ENCODE measurements around the gene MYOG. TPM values are rescaled to one million over a fixed set of nuclear protein-coding genes. Genes with fewer than 3 reads are reported as not detected.

MYOG gene
- total RNA-seq, 1 experiment from 2014 or later, result not detected

DNA sequence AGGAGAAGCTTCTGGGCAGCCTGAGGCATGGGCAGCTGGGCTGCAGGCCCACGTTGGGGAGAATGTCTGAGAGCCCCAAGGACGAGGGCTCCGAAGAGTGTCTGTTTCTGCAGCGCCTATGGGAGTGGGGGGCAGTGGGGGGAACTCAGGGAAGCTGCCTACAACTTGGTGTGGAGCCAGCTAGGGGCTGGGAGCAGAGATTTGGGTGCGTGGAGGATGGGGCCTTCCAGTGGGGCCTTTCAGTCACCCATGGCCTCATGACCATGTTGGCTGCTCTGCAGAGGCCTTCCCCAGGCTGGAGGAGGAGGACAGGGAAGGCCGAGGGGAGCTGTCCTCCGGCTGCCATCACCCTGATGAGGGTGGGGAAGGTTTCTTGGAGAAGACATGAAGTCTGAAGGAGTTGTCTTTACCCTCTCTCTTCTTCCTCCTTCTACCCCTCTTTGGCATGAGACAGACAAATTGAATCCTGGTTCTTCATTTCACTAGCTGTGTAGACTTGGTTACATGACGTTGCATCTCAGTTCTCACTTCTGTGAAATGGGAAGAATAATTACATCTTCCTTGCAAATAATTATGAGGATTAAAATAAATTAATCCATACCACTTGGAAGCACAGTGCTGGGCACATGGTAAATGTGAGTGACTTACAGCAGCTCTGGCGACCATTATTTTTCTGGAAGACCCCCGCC is 51.2 kb downstream of the MYOG start:
- Histone ChIP-seq H3K9ac (ENCODE audit: extremely low read depth, insufficient read length, low read length) (no peak overlapping the region), H3K18ac (ENCODE audit: insufficient read length, low read depth, low read length) (no peak overlapping the region), H2AK5ac (ENCODE audit: insufficient read length, low read length) (no peak overlapping the region), H4K5ac (ENCODE audit: insufficient read length, low read depth, low read length) (no peak overlapping the region), H3K14ac (ENCODE audit: insufficient read depth, low read length) (no peak overlapping the region), H2BK5ac (ENCODE audit: insufficient read length, low read length) (no peak overlapping the region), H3K4me2 (ENCODE audit: insufficient read depth, insufficient read length, low read length) (no peak overlapping the region), H3K56ac (ENCODE audit: insufficient read length, low read depth, low read length) (no peak overlapping the region), H4K20me1 (ENCODE audit: control insufficient read depth, insufficient read depth, insufficient read length) (peaks cover 2% of the 10 kb centered on the region), H3K27ac (ENCODE audit: insufficient read length, low read depth, low read length) (no peak overlapping the region), H3K4me1 (ENCODE audit: insufficient read depth, low read length) (peaks cover 7% of the 10 kb centered on the region; the same call in 1 of the 2 replicates), H2AFZ (ENCODE audit: low read length) (no peak overlapping the region), H3K4ac (ENCODE audit: low read depth, low read length) (no peak overlapping the region), H3K23me2 (ENCODE audit: insufficient read length, low read depth, low read length, poor library complexity, severe bottlenecking) (no peaks in the 10 kb centered on the region), H2BK15ac (ENCODE audit: low read depth, low read length) (no peak overlapping the region), H3T11ph (ENCODE audit: low read length) (no peak overlapping the region), H3K79me2 (ENCODE audit: insufficient read depth, low read length) (no peaks in the 10 kb centered on the region), H2BK120ac (ENCODE audit: low read depth, low read length, poor library complexity, severe bottlenecking) (no peak overlapping the region), H4K8ac (replicated peaks; ENCODE audit: insufficient read length, low read depth, low read length) (no peak overlapping the region), H3K27me3 (ENCODE audit: insufficient read depth, low read length) (no peaks in the 10 kb centered on the region), H2BK20ac (ENCODE audit: low read depth, low read length, poor library complexity, severe bottlenecking) (no peak overlapping the region), H4K91ac (ENCODE audit: insufficient read length, low read depth, low read length) (no peak overlapping the region), H3K23ac (ENCODE audit: insufficient read length, low read depth, low read length) (no peak overlapping the region), H3K79me1 (ENCODE audit: insufficient read depth, low read depth, low read length, poor library complexity, severe bottlenecking) (no peaks in the 10 kb centered on the region), H2BK12ac (ENCODE audit: insufficient read length, low read depth, low read length) (no peak overlapping the region), H3K9me3 (ENCODE audit: control insufficient read depth, low read depth, low read length) (no peaks in the 10 kb centered on the region)
- WGBS (ENCODE audit: extremely low coverage, insufficient read length, low lambda C conversion rate), result no CpG with 5 or more reads among the region's 10 CpGs
- Mint-ChIP-seq H3K9me3 (no peaks in the 10 kb centered on the region), H3K27ac (no peak overlapping the region), H3K4me3 (no peak overlapping the region; a peak in 1 of 5 replicates), H3K4me1 (peaks cover 18 to 23% of the 10 kb centered on the region in 2 experiments), H3K27me3 (ENCODE audit: low read depth) (peaks cover 3% of the 10 kb centered on the region), H3K36me3 (ENCODE audit: insufficient read depth in 1 of 3, low read depth in 3 of 3) (peaks cover 1 to 11% (median 2%) of the 10 kb centered on the region in 3 experiments; a peak in 5 of 7 replicates)
- DNase-seq, result no peak
- TF ChIP-seq, protein P1, sequence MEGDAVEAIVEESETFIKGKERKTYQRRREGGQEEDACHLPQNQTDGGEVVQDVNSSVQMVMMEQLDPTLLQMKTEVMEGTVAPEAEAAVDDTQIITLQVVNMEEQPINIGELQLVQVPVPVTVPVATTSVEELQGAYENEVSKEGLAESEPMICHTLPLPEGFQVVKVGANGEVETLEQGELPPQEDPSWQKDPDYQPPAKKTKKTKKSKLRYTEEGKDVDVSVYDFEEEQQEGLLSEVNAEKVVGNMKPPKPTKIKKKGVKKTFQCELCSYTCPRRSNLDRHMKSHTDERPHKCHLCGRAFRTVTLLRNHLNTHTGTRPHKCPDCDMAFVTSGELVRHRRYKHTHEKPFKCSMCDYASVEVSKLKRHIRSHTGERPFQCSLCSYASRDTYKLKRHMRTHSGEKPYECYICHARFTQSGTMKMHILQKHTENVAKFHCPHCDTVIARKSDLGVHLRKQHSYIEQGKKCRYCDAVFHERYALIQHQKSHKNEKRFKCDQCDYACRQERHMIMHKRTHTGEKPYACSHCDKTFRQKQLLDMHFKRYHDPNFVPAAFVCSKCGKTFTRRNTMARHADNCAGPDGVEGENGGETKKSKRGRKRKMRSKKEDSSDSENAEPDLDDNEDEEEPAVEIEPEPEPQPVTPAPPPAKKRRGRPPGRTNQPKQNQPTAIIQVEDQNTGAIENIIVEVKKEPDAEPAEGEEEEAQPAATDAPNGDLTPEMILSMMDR (conservative IDR thresholded peaks at IDR 0.05), result no peak
